H9 (cell line): ENCODE results near the gene DDX20. TPM values are rescaled to one million over a fixed set of nuclear protein-coding genes. Genes with fewer than 3 reads are reported as not detected.

Source experiments
- DNase-seq: peaks from one replicate; pipeline ENCODE4 v3.0.0-alpha.2; 2017
- H2AFZ ChIP-seq: one replicate; pipeline ENCODE4 v1.6.1; 2013; ENCODE audit warnings: mild to moderate bottlenecking, low read length, control low read depth, moderate library complexity
- H2AK5ac ChIP-seq: 2 replicates; pipeline ENCODE4 v1.6.1; 2013; ENCODE audit warnings: low read length, control low read depth, mixed read lengths; ENCODE audit not compliant: insufficient read length
- H2BK120ac ChIP-seq: one replicate; pipeline ENCODE4 v1.6.1; 2013; ENCODE audit warnings: low read depth, mild to moderate bottlenecking, low read length, control low read depth, inconsistent platforms; ENCODE audit not compliant: poor library complexity, severe bottlenecking
- H2BK12ac ChIP-seq: 2 replicates; pipeline ENCODE4 v1.6.1; 2013; ENCODE audit warnings: low read length, control low read depth, mixed read lengths, low read depth; ENCODE audit not compliant: insufficient read length
- H2BK15ac ChIP-seq: 2 replicates; pipeline ENCODE4 v1.6.1; 2013; ENCODE audit warnings: low read depth, low read length, control low read depth
- H2BK20ac ChIP-seq: one replicate; pipeline ENCODE4 v1.6.1; 2013; ENCODE audit warnings: low read depth, mild to moderate bottlenecking, low read length, control low read depth, inconsistent platforms; ENCODE audit not compliant: poor library complexity, severe bottlenecking
- H2BK5ac ChIP-seq: 2 replicates; pipeline ENCODE4 v1.6.1; 2013; ENCODE audit warnings: low read length, control low read depth, mixed read lengths; ENCODE audit not compliant: insufficient read length
- H3K14ac ChIP-seq: 2 replicates; pipeline ENCODE4 v1.6.1; 2013; ENCODE audit warnings: low read length, control low read depth; ENCODE audit not compliant: insufficient read depth
- H3K18ac ChIP-seq: 2 replicates; pipeline ENCODE4 v1.6.1; 2013; ENCODE audit warnings: low read depth, mild to moderate bottlenecking, mixed read lengths, low read length, control low read depth; ENCODE audit not compliant: insufficient read length
- H3K23ac ChIP-seq: 2 replicates; pipeline ENCODE4 v1.6.1; 2013; ENCODE audit warnings: low read length, control low read depth, mixed read lengths, low read depth; ENCODE audit not compliant: insufficient read length
- H3K23me2 ChIP-seq: 2 replicates; pipeline ENCODE4 v1.6.1; 2013; ENCODE audit warnings: low read depth, mild to moderate bottlenecking, mixed read lengths, low read length, control low read depth; ENCODE audit not compliant: insufficient read length, poor library complexity, severe bottlenecking
- H3K27ac ChIP-seq: 2 replicates; pipeline ENCODE4 v1.5.1; 2013; ENCODE audit warnings: low read length, control low read depth, mixed read lengths, low read depth; ENCODE audit not compliant: insufficient read length
- H3K27me3 ChIP-seq: 2 replicates; pipeline ENCODE4 v1.6.1; 2013; ENCODE audit warnings: low read length, control low read depth, inconsistent platforms; ENCODE audit not compliant: insufficient read depth
- H3K4ac ChIP-seq: 2 replicates; pipeline ENCODE4 v1.6.1; 2013; ENCODE audit warnings: low read depth, mild to moderate bottlenecking, control low read depth, inconsistent platforms, low read length, moderate library complexity
- H3K4me1 ChIP-seq: 2 replicates; pipeline ENCODE4 v1.6.1; 2013; ENCODE audit warnings: low read length, control low read depth, inconsistent platforms; ENCODE audit not compliant: insufficient read depth
- H3K4me2 ChIP-seq: 2 replicates; pipeline ENCODE4 v1.6.1; 2013; ENCODE audit warnings: low read length, control low read depth, mixed read lengths; ENCODE audit not compliant: insufficient read length, insufficient read depth
- H3K56ac ChIP-seq: 2 replicates; pipeline ENCODE4 v1.6.1; 2013; ENCODE audit warnings: low read depth, mild to moderate bottlenecking, mixed read lengths, low read length, control low read depth; ENCODE audit not compliant: insufficient read length
- H3K79me1 ChIP-seq: 2 replicates; pipeline ENCODE4 v1.6.1; 2013; ENCODE audit warnings: low read depth, mild to moderate bottlenecking, moderate library complexity, low read length, control low read depth, inconsistent platforms; ENCODE audit not compliant: insufficient read depth, poor library complexity, severe bottlenecking
- H3K79me2 ChIP-seq: 2 replicates; pipeline ENCODE4 v1.6.1; 2013; ENCODE audit warnings: low read length, control low read depth, inconsistent platforms; ENCODE audit not compliant: insufficient read depth
- H3K9ac ChIP-seq: 2 replicates; pipeline ENCODE4 v1.6.1; 2013; ENCODE audit warnings: low read length, control low read depth, mixed read lengths; ENCODE audit not compliant: insufficient read length; ENCODE audit errors: extremely low read depth
- H3K9me3 ChIP-seq: one replicate; pipeline ENCODE4 v1.6.1; 2013; ENCODE audit warnings: low read depth, low read length, inconsistent platforms; ENCODE audit not compliant: control insufficient read depth
- H3T11ph ChIP-seq: one replicate; pipeline ENCODE4 v1.6.1; 2013; ENCODE audit warnings: mild to moderate bottlenecking, low read length, control low read depth, inconsistent platforms
- H4K20me1 ChIP-seq: one replicate; pipeline ENCODE4 v1.6.1; 2013; ENCODE audit not compliant: control insufficient read depth, insufficient read length, insufficient read depth
- H4K5ac ChIP-seq: 2 replicates; pipeline ENCODE4 v1.6.1; 2013; ENCODE audit warnings: low read depth, mild to moderate bottlenecking, mixed read lengths, low read length, control low read depth; ENCODE audit not compliant: insufficient read length
- H4K8ac ChIP-seq: replicated peaks from 2 replicates; pipeline ENCODE4 v1.6.1; 2013; ENCODE audit warnings: low read length, control low read depth, mixed read lengths, low read depth; ENCODE audit not compliant: insufficient read length
- H4K91ac ChIP-seq: 2 replicates; pipeline ENCODE4 v1.6.1; 2013; ENCODE audit warnings: low read depth, mild to moderate bottlenecking, moderate library complexity, mixed read lengths, low read length, control low read depth; ENCODE audit not compliant: insufficient read length
- H3K27ac Mint-ChIP-seq, 3 experiments: 2 replicates in 2 of 3; 3 replicates in 1 of 3; pipeline ENCODE4 v1.8.0; 2020 to 2021; ENCODE audit warnings: mixed read lengths in 3 of 3, mild to moderate bottlenecking in 1 of 3, moderate library complexity in 1 of 3
- H3K27me3 Mint-ChIP-seq: 2 replicates; pipeline ENCODE4 v1.8.0; 2021; ENCODE audit warnings: low read depth, mild to moderate bottlenecking, moderate library complexity, mixed read lengths
- H3K36me3 Mint-ChIP-seq, 3 experiments: 2 replicates in 2 of 3; 3 replicates in 1 of 3; pipeline ENCODE4 v1.8.0; 2020 to 2021; ENCODE audit warnings: low read depth in 3 of 3, mixed read lengths in 3 of 3; ENCODE audit not compliant: insufficient read depth in 1 of 3
- H3K4me1 Mint-ChIP-seq, 2 experiments: 2 replicates each; pipeline ENCODE4 v1.8.0; 2020; ENCODE audit warnings: mixed read lengths in 2 of 2
- H3K4me3 Mint-ChIP-seq, 2 experiments: 2 replicates in 1 of 2; 3 replicates in 1 of 2; pipeline ENCODE4 v1.8.0; 2020 to 2021; ENCODE audit warnings: mild to moderate bottlenecking in 2 of 2, mixed read lengths in 2 of 2, moderate library complexity in 1 of 2
- H3K9me3 Mint-ChIP-seq, 2 experiments: 2 replicates in 1 of 2; 3 replicates in 1 of 2; pipeline ENCODE4 v1.8.0; 2020; ENCODE audit warnings: mild to moderate bottlenecking in 2 of 2, mixed read lengths in 2 of 2, moderate library complexity in 1 of 2
- CTCF ChIP-seq: fragments of 200-600 bp; sonication (generic); conservative IDR thresholded peaks from 3 replicates; pipeline ENCODE4 v1.8.0; 2021; ENCODE audit warnings: antibody characterized with exemption, mild to moderate bottlenecking
- WGBS: extraction: QIAGEN DNeasy Blood & Tissue Kit; methylation state at CpG from one replicate; pipeline ENCODE4 v1.1.7; 2013; ENCODE audit warnings: missing lambda C conversion rate, low lambda C conversion rate, mixed read lengths; ENCODE audit not compliant: insufficient read length; ENCODE audit errors: extremely low coverage; 5-methylcytosine and 5-hydroxymethylcytosine counted together
- total RNA-seq: library from RNA; stranded (reverse); gene quantifications from 2 replicates; pipeline ENCODE4 v1.2.1, GENCODE V29; 2021

DDX20 gene
- total RNA-seq, 1 experiment from 2014 or later, result 38.3 TPM

- no peaks in the 10 kb centered on the region; the same call in 1 of the 2 replicates for H3K27me3 ChIP-seq
- no peak overlapping the region for H3K14ac ChIP-seq
- H2BK20ac ChIP-seq, result no peak overlapping the region
- Mint-ChIP-seq H3K27ac (no peak overlapping the region), H3K36me3 (peaks cover 4 to 20% (median 18%) of the 10 kb centered on the region in 3 experiments; a peak in 5 of 7 replicates), H3K27me3 (no peaks in the 10 kb centered on the region), H3K4me1 (peaks cover 2% of the 10 kb centered on the region in 2 experiments), H3K4me3 (no peak overlapping the region), H3K9me3 (no peaks in the 10 kb centered on the region)
- H3K4me1 ChIP-seq, result no peaks in the 10 kb centered on the region
- H3K79me1 ChIP-seq, result no peaks in the 10 kb centered on the region
- no peak overlapping the region for H3K18ac ChIP-seq
- H2BK12ac ChIP-seq, result no peak overlapping the region
- no peak overlapping the region for H2AFZ ChIP-seq
- H3K56ac ChIP-seq, result no peak overlapping the region
- no peaks in the 10 kb centered on the region for H3K23me2 ChIP-seq
- no peak for TF ChIP-seq CTCF
- no peak overlapping the region for H3K27ac ChIP-seq
- H4K5ac ChIP-seq, result no peak overlapping the region
- H2BK15ac ChIP-seq, result no peak overlapping the region
- no peak overlapping the region for H3K23ac ChIP-seq
- WGBS, result no CpG with 5 or more reads among the region's 4 CpGs
- H2BK5ac ChIP-seq, result no peak overlapping the region
- no peak overlapping the region for H4K91ac ChIP-seq
- H4K8ac ChIP-seq, result no peak overlapping the region
- H3K4me2 ChIP-seq, result no peak overlapping the region
- DNase-seq, result no peak
- no peaks in the 10 kb centered on the region for H3K9me3 ChIP-seq
- no peak overlapping the region for H2BK120ac ChIP-seq
- H3K9ac ChIP-seq, result no peak overlapping the region
- no peak overlapping the region for H3T11ph ChIP-seq
- H2AK5ac ChIP-seq, result no peak overlapping the region
- H4K20me1 ChIP-seq, result no peaks in the 10 kb centered on the region
- H3K4ac ChIP-seq, result no peak overlapping the region
- H3K79me2 ChIP-seq, result no peaks in the 10 kb centered on the region
Observed at GRCh38 chr1:111770916-111771315, 15.2 kb downstream of the DDX20 start.
